Progenitor cell of endocrine pancreas (in vitro differentiated cells): ENCODE measurements around the gene METTL4. TPM values are rescaled to one million over a fixed set of nuclear protein-coding genes. Genes with fewer than 3 reads are reported as not detected.

Experiments used
- DNase-seq: peaks from one replicate; pipeline ENCODE4 v3.0.0; 2021; ENCODE audit warnings: low spot score; ENCODE audit not compliant: unreplicated experiment
- H3K27ac Mint-ChIP-seq: 2 replicates; pipeline ENCODE4 v1.8.0; 2021; ENCODE audit warnings: mild to moderate bottlenecking, moderate library complexity, mixed read lengths
- H3K27me3 Mint-ChIP-seq: 2 replicates; pipeline ENCODE4 v1.8.0; 2021; ENCODE audit warnings: mixed read lengths
- H3K36me3 Mint-ChIP-seq: 2 replicates; pipeline ENCODE4 v1.8.0; 2022; ENCODE audit warnings: mixed read lengths; ENCODE audit not compliant: insufficient read depth
- H3K4me1 Mint-ChIP-seq: 2 replicates; pipeline ENCODE4 v1.8.0; 2021; ENCODE audit warnings: low read depth, mixed read lengths
- H3K4me3 Mint-ChIP-seq: 2 replicates; pipeline ENCODE4 v1.8.0; 2021; ENCODE audit warnings: low read depth, mild to moderate bottlenecking, moderate library complexity, mixed read lengths
- H3K9me3 Mint-ChIP-seq: 2 replicates; pipeline ENCODE4 v1.8.0; 2021; ENCODE audit warnings: low read depth, mixed read lengths
- CTCF ChIP-seq: fragments of 200-600 bp; sonication (generic); IDR thresholded peaks from one replicate; pipeline ENCODE4 v1.5.0; 2021; ENCODE audit warnings: antibody characterized with exemption, mild to moderate bottlenecking; ENCODE audit not compliant: unreplicated experiment
- total RNA-seq: library from RNA; stranded (reverse); gene quantifications from 2 replicates; pipeline ENCODE4 v1.2.1, GENCODE V29; 2021

Gene METTL4
- total RNA-seq, 1 donor from 2014 or later, result 11.2 TPM

DNA sequence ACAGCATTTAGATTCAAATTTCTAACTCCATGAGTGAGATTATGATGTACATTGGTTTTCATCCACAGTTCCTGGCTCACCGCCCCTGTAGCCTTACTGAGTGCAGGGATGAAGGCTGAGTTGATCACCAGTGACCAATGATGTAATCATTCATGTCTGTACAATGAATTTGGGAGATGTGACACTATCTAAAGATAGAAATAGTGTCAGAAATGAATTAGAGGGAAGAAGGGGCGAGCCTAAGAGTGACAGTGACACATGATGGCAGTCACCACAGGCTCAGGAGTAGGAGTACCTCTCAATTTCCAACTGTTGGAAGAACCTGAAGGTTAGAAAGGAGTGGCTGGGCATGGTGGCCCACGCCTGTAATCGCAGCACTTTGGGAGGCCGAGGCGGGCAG is 3.2 kb downstream of the METTL4 start:
- TF ChIP-seq CTCF, result no peak
- no peak for DNase-seq
- Mint-ChIP-seq H3K36me3 (peaks cover 6% of the 10 kb centered on the region), H3K27ac (no peak overlapping the region), H3K4me1 (peaks cover 23% of the 10 kb centered on the region), H3K4me3 (no peak overlapping the region), H3K27me3 (no peaks in the 10 kb centered on the region), H3K9me3 (no peaks in the 10 kb centered on the region)

DNA sequence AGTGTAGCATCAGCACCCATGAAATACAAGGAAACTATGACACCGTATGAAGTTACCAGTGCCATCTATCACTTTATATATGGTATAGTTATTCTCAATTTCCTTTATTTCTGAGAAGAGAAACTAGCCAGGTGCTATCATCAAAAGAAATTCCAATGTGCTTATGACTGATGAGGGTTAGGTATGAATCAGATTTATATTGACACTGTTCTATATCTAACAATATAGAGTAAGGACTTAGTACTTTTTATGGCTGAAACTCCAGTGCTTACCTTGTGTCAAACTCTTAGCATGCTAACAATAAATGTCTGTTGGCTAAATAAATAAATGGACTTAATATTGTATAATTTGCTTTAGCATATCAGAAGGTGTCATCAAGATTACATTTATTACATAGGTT is 6.9 kb downstream of the METTL4 start:
- H3K36me3 Mint-ChIP-seq, result peaks cover 6% of the 10 kb centered on the region
- H3K27me3 Mint-ChIP-seq, result no peaks in the 10 kb centered on the region
- H3K27ac Mint-ChIP-seq, result no peak overlapping the region
- H3K4me3 Mint-ChIP-seq, result no peak overlapping the region
- no peak for TF ChIP-seq CTCF
- no peaks in the 10 kb centered on the region for H3K9me3 Mint-ChIP-seq
- H3K4me1 Mint-ChIP-seq, result peaks cover 1% of the 10 kb centered on the region
- no peak for DNase-seq

GRCh38 chr18:2559249-2559648 is 12.1 kb downstream of the METTL4 start:
- Mint-ChIP-seq H3K9me3 (no peaks in the 10 kb centered on the region), H3K36me3 (no peaks in the 10 kb centered on the region), H3K4me1 (no peaks in the 10 kb centered on the region), H3K27ac (no peak overlapping the region), H3K27me3 (no peaks in the 10 kb centered on the region), H3K4me3 (no peak overlapping the region)
- no peak for DNase-seq
- TF ChIP-seq CTCF, result no peak

DNA sequence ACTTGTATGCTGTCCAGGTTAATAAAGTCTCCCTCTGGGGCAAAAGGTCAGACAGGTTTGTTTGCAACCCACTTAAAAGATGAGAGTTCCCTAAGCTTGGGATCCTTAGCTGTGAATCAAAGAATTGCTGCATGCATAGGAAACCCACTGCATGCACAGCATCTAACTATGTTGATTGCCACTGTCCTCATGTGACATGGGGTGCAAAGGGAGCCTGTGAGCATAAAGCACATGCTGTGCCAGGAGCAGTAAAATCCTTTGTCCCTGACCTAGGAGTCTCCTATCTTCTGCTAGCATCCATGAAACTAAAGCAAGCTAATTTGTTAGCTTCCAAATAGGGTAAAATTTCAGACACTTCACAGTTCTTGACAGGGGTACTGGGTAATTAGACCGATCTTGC is 13.8 kb downstream of the METTL4 start:
- Mint-ChIP-seq H3K27ac (no peak overlapping the region), H3K9me3 (no peaks in the 10 kb centered on the region), H3K4me1 (no peaks in the 10 kb centered on the region), H3K27me3 (no peaks in the 10 kb centered on the region), H3K4me3 (no peak overlapping the region), H3K36me3 (no peaks in the 10 kb centered on the region)
- DNase-seq, result no peak
- TF ChIP-seq CTCF, result no peak

- Mint-ChIP-seq H3K36me3 (peaks cover 5% of the 10 kb centered on the region), H3K9me3 (no peaks in the 10 kb centered on the region), H3K27ac (no peak overlapping the region), H3K27me3 (no peaks in the 10 kb centered on the region), H3K4me1 (no peaks in the 10 kb centered on the region), H3K4me3 (no peak overlapping the region)
- no peak for DNase-seq
- no peak for TF ChIP-seq CTCF
These were observed 15.4 kb downstream of the METTL4 start for GRCh38 chr18:2555895-2556294.
